GM18861 (cell line): ENCODE measurements around the gene KBTBD7.
"Not testable (repeated sequence)": the region's sequence is repeated elsewhere in the genome, so short reads cannot be mapped to it uniquely, and the experiment has no call there.

Experiments used
- ATAC-seq: cut with Tn5 transposase; IDR thresholded peaks from one replicate; pipeline ENCODE4 v1.9.1; 2021; ENCODE audit not compliant: unreplicated experiment

Gene KBTBD7

GRCh38 chr13:41199526-41199925 is 5.2 kb upstream of the KBTBD7 start:
- peak; percentile 89 for ATAC-seq

DNA sequence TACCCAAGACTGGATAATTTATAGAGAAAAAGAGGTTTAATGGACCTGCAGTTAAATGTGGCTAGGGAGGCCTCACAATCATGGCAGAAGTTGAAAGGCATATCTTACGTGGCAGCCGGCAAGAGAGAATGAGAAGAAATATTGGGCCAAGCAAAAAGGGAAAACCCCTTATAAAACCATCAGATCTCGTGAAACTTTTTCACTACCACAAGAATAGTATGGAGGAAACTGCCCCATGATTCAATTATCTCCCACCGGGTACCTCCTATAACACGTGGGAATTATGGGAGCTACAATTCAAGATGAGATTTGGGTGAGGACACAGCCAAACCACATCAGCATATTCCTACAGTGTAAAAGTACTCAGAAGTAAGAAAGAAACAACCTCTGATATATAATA is 4.7 kb upstream of the KBTBD7 start:
- no peak for ATAC-seq

GRCh38 chr13:41196620-41197019 is 2.3 kb upstream of the KBTBD7 start:
- no peak for ATAC-seq

- ATAC-seq: no peak
Measured at GRCh38 chr13:41196011-41196410, 1.6 kb upstream of the KBTBD7 start.

DNA sequence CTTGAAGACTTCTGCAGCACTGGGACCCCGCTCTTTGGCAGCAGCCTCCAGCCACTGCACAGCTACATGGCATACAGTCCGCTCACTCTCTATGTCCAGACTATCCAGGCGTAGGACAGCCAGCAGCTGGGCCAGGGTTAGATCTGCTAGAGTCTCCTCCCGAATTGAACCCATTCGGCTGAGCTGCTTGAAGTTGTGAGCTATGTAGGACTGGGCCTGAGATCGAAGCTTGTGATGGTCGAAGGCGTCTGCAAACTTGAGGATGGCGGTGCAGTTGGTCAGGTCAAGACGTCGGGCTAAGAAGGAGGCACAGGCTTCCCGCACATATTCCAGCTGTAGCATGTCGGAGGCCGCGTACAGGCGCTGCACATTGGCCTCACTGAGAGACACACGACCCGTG is 900 bp downstream of the KBTBD7 start:
- no peak for ATAC-seq

DNA sequence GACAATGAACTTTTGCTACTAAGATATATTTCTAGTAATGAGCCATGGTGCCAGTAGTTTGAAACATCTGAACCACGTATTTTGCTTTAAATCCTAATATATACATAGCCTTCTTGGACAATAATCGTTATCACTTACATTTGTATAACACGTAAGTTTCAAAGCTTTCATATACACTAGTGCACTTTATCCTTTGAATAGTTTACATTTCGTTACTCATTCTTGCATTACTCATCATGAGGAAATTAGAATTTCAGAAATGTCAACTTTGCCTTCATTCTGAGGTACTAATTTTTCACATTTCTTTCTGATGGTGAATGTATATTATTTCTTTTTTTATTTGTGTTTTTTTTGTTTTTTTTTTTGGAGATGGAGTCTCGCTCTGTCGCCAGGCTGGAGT is 5.8 kb downstream of the KBTBD7 start:
- no peak for ATAC-seq

GRCh38 chr13:41186481-41186880 is 7.9 kb downstream of the KBTBD7 start:
- ATAC-seq: no peak

GRCh38 chr13:41182231-41182630 is 12.1 kb downstream of the KBTBD7 start:
- ATAC-seq: no peak

DNA sequence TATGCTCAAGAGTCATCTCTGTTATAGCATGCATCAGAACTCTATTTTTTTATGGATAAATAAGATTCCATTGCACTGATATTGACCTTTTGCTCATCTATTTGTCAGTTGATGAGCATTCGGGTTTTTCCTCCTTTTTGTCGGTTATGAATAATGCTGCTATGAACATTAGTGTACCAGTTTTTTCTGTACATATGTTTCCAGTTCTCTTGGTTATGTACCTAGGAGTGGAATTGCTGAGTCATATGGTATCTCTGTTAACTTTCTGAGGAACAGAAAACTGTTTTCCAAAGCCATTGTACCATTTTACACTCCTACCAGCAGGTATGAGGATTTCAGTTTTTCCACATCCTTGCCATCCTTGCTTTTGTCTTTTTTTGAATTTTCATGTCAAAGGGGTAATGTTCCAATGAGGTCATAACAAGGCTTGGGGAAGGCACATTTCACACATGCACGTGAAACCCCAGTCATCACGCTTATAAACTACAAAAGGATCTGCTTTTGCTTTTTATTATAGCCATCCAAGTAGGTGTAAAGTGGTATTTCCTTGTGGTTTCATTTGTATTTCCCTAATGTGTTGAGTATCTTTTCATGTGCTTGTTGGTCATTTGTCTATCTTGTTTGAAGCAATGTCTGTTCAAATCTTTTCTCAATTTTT is 14.6 kb downstream of the KBTBD7 start:
- ATAC-seq: no peak

DNA sequence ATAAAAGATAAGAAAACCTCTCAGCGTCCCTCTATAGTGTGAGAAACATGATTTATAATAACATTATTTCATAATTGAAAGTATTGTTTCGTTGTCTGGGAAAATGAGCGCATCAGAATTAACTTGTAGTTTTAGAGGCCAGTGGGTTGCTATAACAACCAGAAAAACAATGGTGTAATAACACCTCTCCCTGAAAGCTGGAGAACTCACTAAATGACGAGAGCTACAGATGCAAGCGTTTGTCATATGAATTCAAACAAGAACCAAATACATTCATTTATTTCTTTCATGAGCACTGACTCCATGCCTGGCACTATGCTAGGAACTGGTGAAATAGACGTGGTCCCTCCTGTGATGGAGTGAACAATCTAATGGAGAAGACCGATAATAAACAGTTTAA is 16.3 kb downstream of the KBTBD7 start:
- ATAC-seq: no peak

GRCh38 chr13:41177616-41178015 is 16.8 kb downstream of the KBTBD7 start:
- ATAC-seq: no peak

DNA sequence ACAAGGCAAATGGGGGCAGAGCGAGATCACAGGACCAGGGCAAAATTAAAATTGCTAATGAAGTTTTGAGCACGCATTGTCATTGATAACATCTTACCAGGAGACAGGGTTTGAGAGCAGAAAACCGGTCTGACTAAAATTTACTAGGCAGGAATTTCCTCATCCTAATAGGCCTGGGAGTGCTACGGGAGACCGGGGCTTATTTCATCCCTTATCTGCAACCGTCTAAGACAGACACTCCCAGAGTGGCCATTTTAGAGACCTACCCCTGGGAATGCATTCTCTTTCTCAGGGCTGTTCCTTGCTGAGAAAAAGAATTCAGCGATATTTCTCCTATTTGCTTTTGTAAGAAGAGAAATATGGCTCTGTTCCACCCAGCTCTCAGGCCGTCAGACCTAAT is 18.8 kb downstream of the KBTBD7 start:
- ATAC-seq: not testable (repeated sequence)

DNA sequence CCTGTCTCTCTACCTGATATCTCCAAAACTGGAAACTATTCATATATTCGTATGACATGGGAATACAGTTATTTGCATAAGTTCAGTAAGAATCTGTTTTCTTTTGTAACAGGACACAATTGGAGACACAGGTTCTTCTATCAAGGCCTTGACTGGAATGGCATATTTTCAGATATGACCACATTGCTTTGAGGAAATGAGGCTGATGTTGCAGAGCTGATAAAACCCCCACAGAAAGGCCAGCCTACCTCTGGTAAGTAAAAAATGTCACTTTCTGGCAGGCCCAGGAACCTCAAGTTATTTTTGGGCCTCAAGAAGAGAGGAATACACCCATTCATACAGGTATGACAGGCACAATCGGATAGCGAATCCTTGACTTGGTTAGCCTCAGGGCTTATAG is 32.2 kb downstream of the KBTBD7 start:
- no peak for ATAC-seq

- ATAC-seq: no peak
Measured at GRCh38 chr13:41159174-41159573, 35.2 kb downstream of the KBTBD7 start.

GRCh38 chr13:41157048-41157717 is 37.2 kb downstream of the KBTBD7 start:
- no peak for ATAC-seq

GRCh38 chr13:41156620-41157019 is 37.7 kb downstream of the KBTBD7 start:
- ATAC-seq: no peak

DNA sequence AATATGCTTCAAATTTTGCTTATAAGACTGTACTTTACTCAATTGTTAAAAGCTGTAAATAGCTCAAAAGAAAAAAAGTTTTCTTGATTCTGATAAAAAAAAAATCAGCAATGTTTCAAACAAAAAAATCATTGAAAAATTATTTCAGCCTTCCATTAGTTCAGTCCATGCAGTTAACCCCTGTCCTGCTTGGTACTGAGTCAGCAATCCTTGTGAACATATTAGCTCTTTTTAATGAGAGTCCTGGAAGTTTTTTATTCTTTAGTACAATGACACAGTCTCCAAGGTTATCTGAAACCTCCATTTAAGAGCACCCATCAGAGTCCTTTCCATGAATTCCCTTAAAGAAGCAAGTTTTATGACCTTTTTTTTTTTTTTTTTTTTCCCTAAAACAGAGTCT is 40.3 kb downstream of the KBTBD7 start:
- ATAC-seq: no peak

- ATAC-seq: no peak
Measured at GRCh38 chr13:41152005-41152404, 42.4 kb downstream of the KBTBD7 start.

- ATAC-seq: no peak
Measured at GRCh38 chr13:41150058-41150457, 44.3 kb downstream of the KBTBD7 start.

DNA sequence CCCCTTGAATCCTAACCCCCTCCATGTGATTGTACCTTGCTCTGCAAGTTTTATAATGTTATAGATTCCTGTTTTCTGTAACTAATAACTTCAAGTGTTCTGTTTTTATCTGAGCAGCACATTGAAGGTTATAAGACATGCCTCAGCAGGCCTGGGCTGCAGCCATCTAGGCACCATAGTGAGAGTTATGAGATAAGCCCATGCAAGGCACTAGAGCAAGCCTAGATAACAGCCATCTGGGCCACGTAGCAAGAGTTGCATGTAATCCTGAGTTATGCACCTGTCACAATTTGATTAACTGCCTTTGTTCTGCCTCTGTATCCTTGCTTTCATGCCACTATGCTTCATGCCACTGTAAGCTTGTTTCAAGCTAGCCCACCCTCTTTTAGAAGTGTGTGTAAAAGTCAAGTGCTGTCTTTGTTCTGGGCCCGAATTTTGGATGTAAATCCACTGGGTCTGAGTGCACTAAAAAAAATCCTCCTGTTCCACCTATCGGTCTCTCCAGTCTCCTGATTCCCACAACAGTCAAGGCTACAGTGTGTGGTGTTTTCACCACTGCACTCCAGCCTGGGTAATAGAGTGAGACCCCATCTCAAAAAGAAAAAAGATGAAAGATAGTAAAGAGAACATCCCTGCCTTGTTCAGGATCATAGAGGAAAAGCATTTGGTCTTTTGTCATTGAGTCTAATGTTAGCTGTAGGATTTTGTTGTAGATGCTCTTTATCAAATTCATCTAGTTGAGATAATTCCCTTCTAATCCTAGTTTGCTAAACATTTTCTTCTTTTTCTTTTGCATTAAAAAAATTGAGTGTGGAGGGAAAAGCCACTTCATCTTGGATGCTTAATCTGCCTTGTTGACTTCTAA is 45.7 kb downstream of the KBTBD7 start:
- ATAC-seq: no peak

GRCh38 chr13:41145136-41145908 is 49.0 kb downstream of the KBTBD7 start:
- ATAC-seq: no peak
